Measurements from ENCODE around the gene RPS18. TPM values are rescaled to one million over a fixed set of nuclear protein-coding genes. Genes with fewer than 3 reads are reported as not detected.
"Not testable (repeated sequence)": the region's sequence is repeated elsewhere in the genome, so short reads cannot be mapped to it uniquely, and the experiment has no call there.

RPS18 gene
- polyA plus RNA-seq (ENCODE audit: insufficient read length): 4,951 TPM

- peak; percentile 99 for DNase-seq (ENCODE audit: low read depth)
These were observed at the start of gene RPS18, which contains the start of gene VPS52 for GRCh38 chr6:33271468-33272274. Gene RPS18 (plus strand): TSS chr6:33272075. CDS start chr6:33272120, 45 bp downstream. Gene VPS52 (minus strand): TSS chr6:33271876. CDS start chr6:33271675, 201 bp downstream.

- not testable (repeated sequence) for DNase-seq (ENCODE audit: low read depth)
These were observed 45.3 kb upstream of the RPS18 start for GRCh38 chr6:33226503-33227120.

GRCh38 chr6:33235221-33235634, 36.6 kb upstream of the RPS18 start:
- no peak for DNase-seq (ENCODE audit: low read depth)

GRCh38 chr6:33236328-33236727, 35.5 kb upstream of the RPS18 start:
- no peak for DNase-seq (ENCODE audit: low read depth)

- no peak for DNase-seq (ENCODE audit: low read depth)
These were observed 35.0 kb upstream of the RPS18 start for GRCh38 chr6:33236852-33237251.

- no peak for DNase-seq (ENCODE audit: low read depth)
These were observed 34.1 kb upstream of the RPS18 start for GRCh38 chr6:33237741-33238140.

GRCh38 chr6:33241968-33242367, 29.9 kb upstream of the RPS18 start:
- no peak for DNase-seq (ENCODE audit: low read depth)

- DNase-seq (ENCODE audit: low read depth): no peak
These were observed 28.4 kb upstream of the RPS18 start for GRCh38 chr6:33243476-33243875.

- peak; percentile 79 for DNase-seq (ENCODE audit: low read depth)
These were observed 23.8 kb upstream of the RPS18 start for GRCh38 chr6:33247977-33248642.

- no peak for DNase-seq (ENCODE audit: low read depth)
These were observed 23.3 kb upstream of the RPS18 start for GRCh38 chr6:33248643-33248931.

GRCh38 chr6:33248932-33249731, 22.7 kb upstream of the RPS18 start:
- DNase-seq (ENCODE audit: low read depth): peak; percentile 98

- no peak for DNase-seq (ENCODE audit: low read depth)
These were observed 21.9 kb upstream of the RPS18 start for GRCh38 chr6:33249732-33250630.

- DNase-seq (ENCODE audit: low read depth): no peak
These were observed 21.1 kb upstream of the RPS18 start for GRCh38 chr6:33250731-33251130.

GRCh38 chr6:33251395-33252012, 20.4 kb upstream of the RPS18 start:
- no peak for DNase-seq (ENCODE audit: low read depth)

GRCh38 chr6:33252759-33253158, 19.1 kb upstream of the RPS18 start:
- DNase-seq (ENCODE audit: low read depth): no peak

GRCh38 chr6:33254591-33254990, 17.3 kb upstream of the RPS18 start:
- no peak for DNase-seq (ENCODE audit: low read depth)

GRCh38 chr6:33259032-33259431, 12.8 kb upstream of the RPS18 start:
- no peak for DNase-seq (ENCODE audit: low read depth)

- DNase-seq (ENCODE audit: low read depth): not testable (repeated sequence)
These were observed 9.4 kb upstream of the RPS18 start for GRCh38 chr6:33262490-33262889.

- no peak for DNase-seq (ENCODE audit: low read depth)
These were observed 7.9 kb upstream of the RPS18 start for GRCh38 chr6:33264015-33264414.

GRCh38 chr6:33271117-33271467, 783 bp upstream of the RPS18 start:
- no peak for DNase-seq (ENCODE audit: low read depth)
